Nucleus accumbens (tissue), 56 donors: Measurements from ENCODE around the gene HHIP.
A peak's percentile ranks its signal among the peaks of the same experiment; 100 is the strongest.

Experiments used
- DNase-seq, 56 donors: peaks; one replicate each; lab custom pipeline; 2025; lab: John Stamatoyannopoulos, UW

HHIP gene, protein sequence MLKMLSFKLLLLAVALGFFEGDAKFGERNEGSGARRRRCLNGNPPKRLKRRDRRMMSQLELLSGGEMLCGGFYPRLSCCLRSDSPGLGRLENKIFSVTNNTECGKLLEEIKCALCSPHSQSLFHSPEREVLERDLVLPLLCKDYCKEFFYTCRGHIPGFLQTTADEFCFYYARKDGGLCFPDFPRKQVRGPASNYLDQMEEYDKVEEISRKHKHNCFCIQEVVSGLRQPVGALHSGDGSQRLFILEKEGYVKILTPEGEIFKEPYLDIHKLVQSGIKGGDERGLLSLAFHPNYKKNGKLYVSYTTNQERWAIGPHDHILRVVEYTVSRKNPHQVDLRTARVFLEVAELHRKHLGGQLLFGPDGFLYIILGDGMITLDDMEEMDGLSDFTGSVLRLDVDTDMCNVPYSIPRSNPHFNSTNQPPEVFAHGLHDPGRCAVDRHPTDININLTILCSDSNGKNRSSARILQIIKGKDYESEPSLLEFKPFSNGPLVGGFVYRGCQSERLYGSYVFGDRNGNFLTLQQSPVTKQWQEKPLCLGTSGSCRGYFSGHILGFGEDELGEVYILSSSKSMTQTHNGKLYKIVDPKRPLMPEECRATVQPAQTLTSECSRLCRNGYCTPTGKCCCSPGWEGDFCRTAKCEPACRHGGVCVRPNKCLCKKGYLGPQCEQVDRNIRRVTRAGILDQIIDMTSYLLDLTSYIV

GRCh38 chr4:144645631-144646522, at the start of gene HHIP:
Gene HHIP (plus strand): TSS chr4:144646156. CDS start chr4:144646676, 520 bp downstream.
- DNase-seq: peak in 55 of 56 donors; percentile 7 to 87 (median 72)

GRCh38 chr4:144597171-144597570, 48.8 kb upstream of the HHIP start:
- DNase-seq: no peak

- no peak for DNase-seq
These were observed 46.3 kb upstream of the HHIP start for GRCh38 chr4:144599621-144600020.

- DNase-seq: peak in 23 of 56 donors; percentile 0 to 44 (median 6)
These were observed 34.1 kb upstream of the HHIP start for GRCh38 chr4:144611850-144612249.

GRCh38 chr4:144614850-144615585, 30.9 kb upstream of the HHIP start:
- DNase-seq: no peak

DNA sequence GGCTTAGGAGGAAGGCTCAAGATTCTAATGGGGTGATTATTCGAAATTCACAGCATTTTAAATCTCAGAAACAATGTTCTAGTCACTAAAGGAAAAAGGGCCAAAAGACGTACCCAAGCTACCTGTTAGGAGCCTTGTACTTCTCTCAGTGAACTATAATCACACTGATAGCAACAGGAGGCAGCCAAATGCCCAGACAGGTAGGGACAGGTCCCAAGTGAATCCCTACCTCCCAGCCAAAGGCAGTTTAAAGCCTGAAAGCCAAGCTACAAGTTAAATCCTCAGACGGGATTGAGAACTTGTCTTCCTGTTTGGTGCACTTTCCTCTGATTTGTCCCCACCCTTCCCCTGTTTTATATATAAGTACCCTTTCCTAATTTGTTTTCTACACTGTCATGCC, 24.3 kb upstream of the HHIP start:
- no peak for DNase-seq

DNA sequence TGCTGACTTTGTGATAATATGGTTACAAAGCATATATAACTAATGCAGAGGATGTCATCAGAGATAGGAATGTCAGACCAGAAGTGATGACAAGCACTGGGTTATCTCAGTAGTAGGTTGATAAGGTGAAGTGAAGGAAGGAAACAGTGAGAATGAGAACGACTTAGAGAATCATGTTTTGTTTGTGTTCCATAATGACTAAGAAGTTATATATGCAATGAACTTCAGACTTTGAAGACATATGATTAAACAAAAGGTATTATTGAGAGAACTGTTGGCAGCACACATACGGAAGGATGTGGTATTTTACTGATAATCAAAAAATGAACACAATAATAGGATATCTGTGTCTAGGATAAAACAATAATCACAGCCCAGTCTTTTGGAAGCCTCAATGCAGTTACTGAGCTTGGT, 18.3 kb upstream of the HHIP start:
- no peak for DNase-seq

GRCh38 chr4:144633215-144633614, 12.7 kb upstream of the HHIP start:
- DNase-seq: no peak

DNA sequence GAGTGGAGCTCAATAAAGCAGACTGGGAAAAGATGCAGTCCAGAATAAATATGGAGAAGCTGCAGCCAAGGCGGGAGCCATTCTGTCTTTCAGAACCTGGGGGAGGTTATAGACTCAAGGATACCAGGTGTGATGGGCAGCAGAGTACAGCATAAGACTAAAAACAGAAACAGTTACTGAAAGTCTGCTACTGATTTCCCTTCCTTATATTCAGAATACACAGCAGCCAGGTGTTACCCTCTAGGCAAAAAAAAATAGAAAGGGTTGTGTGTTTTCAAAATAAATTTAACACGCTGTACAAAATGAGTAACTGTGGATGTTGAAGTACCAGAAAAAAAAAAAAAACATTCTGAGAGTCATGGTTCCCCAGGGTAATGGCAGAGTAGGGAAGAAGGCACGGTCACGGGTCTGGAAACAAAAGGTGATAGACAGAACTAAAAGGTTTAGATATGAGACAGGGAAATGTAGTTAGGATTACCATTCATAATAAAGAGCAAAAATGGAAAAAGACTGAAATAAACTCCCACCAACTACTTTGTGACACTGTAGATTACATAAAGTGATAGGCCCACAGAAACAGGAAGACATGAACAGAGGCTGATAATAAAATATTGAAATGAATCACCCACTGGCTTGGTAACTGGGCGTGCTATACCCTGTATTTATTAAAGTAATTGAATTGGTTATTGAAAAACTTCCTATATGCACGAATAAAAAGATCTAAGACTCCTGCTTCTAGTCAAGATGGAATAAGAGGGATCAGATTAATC, 10.8 kb upstream of the HHIP start:
- no peak for DNase-seq

GRCh38 chr4:144644368-144645101, 1.4 kb upstream of the HHIP start:
- no peak for DNase-seq

GRCh38 chr4:144645102-144645630, 790 bp upstream of the HHIP start:
- DNase-seq: peak in 21 of 56 donors; percentile 2 to 62 (median 29)

DNA sequence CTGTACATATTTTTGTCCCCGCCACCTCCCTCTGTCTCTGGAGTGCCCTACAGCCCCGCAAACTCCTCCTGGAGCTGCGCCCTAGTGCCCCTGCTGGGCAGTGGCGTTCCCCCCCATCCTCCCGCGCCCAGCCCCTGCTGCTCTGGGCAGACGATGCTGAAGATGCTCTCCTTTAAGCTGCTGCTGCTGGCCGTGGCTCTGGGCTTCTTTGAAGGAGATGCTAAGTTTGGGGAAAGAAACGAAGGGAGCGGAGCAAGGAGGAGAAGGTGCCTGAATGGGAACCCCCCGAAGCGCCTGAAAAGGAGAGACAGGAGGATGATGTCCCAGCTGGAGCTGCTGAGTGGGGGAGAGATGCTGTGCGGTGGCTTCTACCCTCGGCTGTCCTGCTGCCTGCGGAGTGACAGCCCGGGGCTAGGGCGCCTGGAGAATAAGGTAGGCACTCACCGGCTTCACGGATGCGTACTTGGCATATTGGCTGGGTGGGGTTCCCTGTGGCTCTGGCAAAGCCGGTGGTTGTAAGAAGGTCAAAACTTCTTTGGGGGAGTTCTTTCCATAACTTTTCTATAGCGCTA, 653 bp downstream of the HHIP start:
- DNase-seq: peak in 48 of 56 donors; percentile 5 to 79 (median 42)

- DNase-seq: peak in 19 of 56 donors; percentile 2 to 70 (median 25)
These were observed 1.2 kb downstream of the HHIP start for GRCh38 chr4:144647095-144647561.

DNA sequence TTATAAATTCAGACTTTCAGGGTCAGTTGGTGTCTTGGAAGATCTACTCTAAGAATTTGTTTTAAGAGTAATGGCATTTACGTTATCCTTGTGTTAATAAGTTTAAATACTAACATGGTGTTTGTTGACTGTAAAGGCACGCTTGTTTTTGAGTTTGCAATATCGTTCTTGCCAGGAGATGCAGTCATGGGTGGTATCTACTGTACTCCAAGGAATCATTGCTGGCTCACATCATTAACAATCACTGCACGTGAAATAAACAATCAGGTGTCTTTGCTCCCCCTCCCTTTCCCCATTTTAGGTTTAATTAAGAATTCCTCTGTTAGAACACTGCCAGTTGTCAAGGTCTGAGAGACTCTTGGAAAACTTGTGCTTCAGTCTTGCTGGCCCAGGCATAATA, 1.6 kb downstream of the HHIP start:
- DNase-seq: no peak

DNA sequence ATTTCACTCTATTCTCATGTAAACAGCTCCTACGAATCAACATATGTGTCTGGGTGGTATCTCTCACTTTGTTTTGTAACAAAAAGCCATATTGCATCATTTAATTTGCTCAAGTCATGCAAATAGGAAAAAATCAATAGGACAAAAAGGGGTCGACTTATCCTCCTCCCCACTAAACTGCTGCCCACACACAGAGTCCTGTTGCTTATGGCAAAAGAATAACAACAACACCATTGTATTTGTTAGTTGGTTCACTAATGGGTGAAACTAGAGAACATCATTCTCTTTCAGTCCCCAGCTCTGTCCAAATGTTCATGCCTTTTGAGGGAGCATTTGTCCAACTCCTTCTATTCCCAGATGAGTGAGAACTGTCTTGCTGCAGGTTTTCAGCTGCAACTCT, 2.1 kb downstream of the HHIP start:
- peak in 4 of 56 donors; percentile 10 to 33 (median 17) for DNase-seq

- peak in 1 of 56 donors; percentile 24 for DNase-seq
These were observed 3.7 kb downstream of the HHIP start for GRCh38 chr4:144649646-144650045.

DNA sequence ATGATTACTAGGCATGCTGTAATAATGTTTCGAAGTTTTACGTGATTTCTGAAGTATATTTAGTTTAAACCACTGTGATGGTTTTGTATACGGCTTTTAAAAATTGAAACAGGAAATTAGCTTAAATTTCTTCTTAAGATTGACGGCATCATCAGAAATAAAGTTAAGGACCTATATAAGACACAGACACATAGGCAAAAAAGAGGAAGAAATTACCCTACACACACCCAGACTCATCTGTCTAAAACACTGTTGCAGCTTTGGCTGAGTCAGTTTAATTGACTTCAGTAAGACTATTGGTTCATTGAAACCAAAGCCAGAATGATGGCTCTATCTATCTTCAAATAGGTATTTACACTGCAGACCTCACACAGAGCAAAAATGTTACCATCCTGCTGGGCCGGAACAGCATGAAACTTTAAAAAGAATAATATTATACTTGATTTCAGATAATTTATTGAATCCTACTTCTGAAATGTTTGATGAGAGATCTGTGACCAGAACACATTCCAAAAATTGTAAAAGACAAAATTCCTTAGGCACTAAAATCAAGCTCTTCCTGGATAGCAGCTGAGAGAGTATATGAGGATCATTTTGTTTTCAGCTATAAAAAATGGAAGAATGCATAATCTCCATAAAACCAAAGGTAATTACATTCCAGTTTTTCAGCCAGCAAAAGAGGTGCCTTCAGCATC, 4.5 kb downstream of the HHIP start:
- no peak for DNase-seq
